GM23338 (cell line): ENCODE results near the gene MPV17.

Experiments used
- CREB1 ChIP-seq: fragments of 250-450 bp; sonication (Bioruptor Pico); IDR thresholded peaks from 2 replicates; pipeline ENCODE4 v1.5.0; 2020; ENCODE audit warnings: low read depth, mild to moderate bottlenecking, moderate library complexity
- CTCF ChIP-seq, 2 experiments: fragments of 200-600 bp in 1 of 2; sonication (generic) in 1 of 2; conservative IDR thresholded peaks; 2 replicates each; pipeline versions ENCODE4 v1.5.1 to v1.6.1; 2016 to 2017; ENCODE audit warnings: antibody characterized with exemption in 2 of 2, low read depth in 2 of 2, mild to moderate bottlenecking in 2 of 2, moderate library complexity in 1 of 2
- EZH2 ChIP-seq: fragments of 200-600 bp; sonication (generic); IDR thresholded peaks from one replicate; pipeline ENCODE4 v1.8.0; 2017; ENCODE audit warnings: antibody characterized with exemption, mild to moderate bottlenecking, low read depth; ENCODE audit not compliant: unreplicated experiment
- EZH2phosphoT487 ChIP-seq: fragments of 200-600 bp; sonication (generic); IDR thresholded peaks from one replicate; pipeline ENCODE4 v1.8.1; 2018; ENCODE audit warnings: antibody characterized with exemption; ENCODE audit not compliant: unreplicated experiment
- JUNB ChIP-seq: IDR thresholded peaks from one replicate; pipeline ENCODE4 v1.6.1; 2016; ENCODE audit warnings: antibody characterized with exemption; ENCODE audit not compliant: unreplicated experiment
- NANOG ChIP-seq: IDR thresholded peaks from 2 replicates; pipeline ENCODE4 v1.6.1; 2016; ENCODE audit warnings: antibody characterized with exemption, borderline replicate concordance
- POLR2AphosphoS5 ChIP-seq: IDR thresholded peaks from 2 replicates; pipeline ENCODE4 v1.6.1; 2016; ENCODE audit warnings: antibody characterized with exemption, low read depth
- STAT1 ChIP-seq: IDR thresholded peaks from one replicate; pipeline ENCODE4 v1.6.1; 2016; ENCODE audit warnings: antibody characterized with exemption; ENCODE audit not compliant: unreplicated experiment
- ZNF114 ChIP-seq: fragments of 250-450 bp; sonication (Bioruptor Pico); IDR thresholded peaks from 2 replicates; pipeline ENCODE4 v1.5.0; 2020; ENCODE audit warnings: mild to moderate bottlenecking, moderate library complexity
- ZNF331 ChIP-seq: fragments of 250-450 bp; sonication (Bioruptor Pico); IDR thresholded peaks from 2 replicates; pipeline ENCODE4 v1.5.0; 2020; ENCODE audit warnings: low read depth, mild to moderate bottlenecking, moderate library complexity
- TF ChIP-seq, protein P1 (sequence below): IDR thresholded peaks from one replicate; pipeline ENCODE4 v1.6.1; 2018; ENCODE audit warnings: antibody characterized with exemption; ENCODE audit not compliant: unreplicated experiment
- TF ChIP-seq, protein P2 (sequence below): IDR thresholded peaks from 2 replicates; pipeline ENCODE4 v1.6.1; 2016; ENCODE audit warnings: antibody characterized with exemption

- TF ChIP-seq POLR2AphosphoS5 (no peak), CTCF (conservative IDR thresholded peaks at IDR 0.05; ENCODE audit: low read depth in 2 of 2) (no peak), ZNF114 (no peak), EZH2 (no peak), STAT1 (no peak), EZH2phosphoT487 (no peak), JUNB (no peak), NANOG (no peak), ZNF331 (no peak), CREB1 (CRISPR knock-in tag) (no peak)
- TF ChIP-seq, protein P1, sequence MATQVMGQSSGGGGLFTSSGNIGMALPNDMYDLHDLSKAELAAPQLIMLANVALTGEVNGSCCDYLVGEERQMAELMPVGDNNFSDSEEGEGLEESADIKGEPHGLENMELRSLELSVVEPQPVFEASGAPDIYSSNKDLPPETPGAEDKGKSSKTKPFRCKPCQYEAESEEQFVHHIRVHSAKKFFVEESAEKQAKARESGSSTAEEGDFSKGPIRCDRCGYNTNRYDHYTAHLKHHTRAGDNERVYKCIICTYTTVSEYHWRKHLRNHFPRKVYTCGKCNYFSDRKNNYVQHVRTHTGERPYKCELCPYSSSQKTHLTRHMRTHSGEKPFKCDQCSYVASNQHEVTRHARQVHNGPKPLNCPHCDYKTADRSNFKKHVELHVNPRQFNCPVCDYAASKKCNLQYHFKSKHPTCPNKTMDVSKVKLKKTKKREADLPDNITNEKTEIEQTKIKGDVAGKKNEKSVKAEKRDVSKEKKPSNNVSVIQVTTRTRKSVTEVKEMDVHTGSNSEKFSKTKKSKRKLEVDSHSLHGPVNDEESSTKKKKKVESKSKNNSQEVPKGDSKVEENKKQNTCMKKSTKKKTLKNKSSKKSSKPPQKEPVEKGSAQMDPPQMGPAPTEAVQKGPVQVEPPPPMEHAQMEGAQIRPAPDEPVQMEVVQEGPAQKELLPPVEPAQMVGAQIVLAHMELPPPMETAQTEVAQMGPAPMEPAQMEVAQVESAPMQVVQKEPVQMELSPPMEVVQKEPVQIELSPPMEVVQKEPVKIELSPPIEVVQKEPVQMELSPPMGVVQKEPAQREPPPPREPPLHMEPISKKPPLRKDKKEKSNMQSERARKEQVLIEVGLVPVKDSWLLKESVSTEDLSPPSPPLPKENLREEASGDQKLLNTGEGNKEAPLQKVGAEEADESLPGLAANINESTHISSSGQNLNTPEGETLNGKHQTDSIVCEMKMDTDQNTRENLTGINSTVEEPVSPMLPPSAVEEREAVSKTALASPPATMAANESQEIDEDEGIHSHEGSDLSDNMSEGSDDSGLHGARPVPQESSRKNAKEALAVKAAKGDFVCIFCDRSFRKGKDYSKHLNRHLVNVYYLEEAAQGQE: no peak
- TF ChIP-seq, protein P2, sequence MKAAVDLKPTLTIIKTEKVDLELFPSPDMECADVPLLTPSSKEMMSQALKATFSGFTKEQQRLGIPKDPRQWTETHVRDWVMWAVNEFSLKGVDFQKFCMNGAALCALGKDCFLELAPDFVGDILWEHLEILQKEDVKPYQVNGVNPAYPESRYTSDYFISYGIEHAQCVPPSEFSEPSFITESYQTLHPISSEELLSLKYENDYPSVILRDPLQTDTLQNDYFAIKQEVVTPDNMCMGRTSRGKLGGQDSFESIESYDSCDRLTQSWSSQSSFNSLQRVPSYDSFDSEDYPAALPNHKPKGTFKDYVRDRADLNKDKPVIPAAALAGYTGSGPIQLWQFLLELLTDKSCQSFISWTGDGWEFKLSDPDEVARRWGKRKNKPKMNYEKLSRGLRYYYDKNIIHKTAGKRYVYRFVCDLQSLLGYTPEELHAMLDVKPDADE: no peak
Observed at GRCh38 chr2:27356056-27356381, 33.1 kb upstream of the MPV17 start.
